K562 (cell line): Measurements from ENCODE around the gene MON2. TPM values are rescaled to one million over a fixed set of nuclear protein-coding genes. Genes with fewer than 3 reads are reported as not detected.

ENCODE experiments used
- CLOCK ChIP-seq: fragments of 250-450 bp; sonication (Bioruptor Pico); IDR thresholded peaks from 2 replicates; pipeline ENCODE4 v1.4.0; 2020; ENCODE audit warnings: mild to moderate bottlenecking, moderate library complexity, borderline replicate concordance
- ETV6 ChIP-seq, 3 experiments: fragments of 150-350 bp in 1 of 3; sonication (generic) in 1 of 3; formaldehyde crosslinking in 1 of 3; IDR thresholded peaks; 2 replicates each; pipeline versions ENCODE4 v1.6.1 to v1.8.0; 2014 to 2022; ENCODE audit warnings: borderline replicate concordance in 2 of 3, low read depth in 2 of 3, antibody characterized with exemption in 1 of 3, low read length in 1 of 3, mild to moderate bottlenecking in 1 of 3, missing genetic modification reagents in 1 of 3
- JUNB ChIP-seq: fragments of 450-650 bp; formaldehyde crosslinking; conservative IDR thresholded peaks from 2 replicates; pipeline ENCODE4 v1.4.0; 2020; ENCODE audit warnings: mild to moderate bottlenecking
- THRA ChIP-seq: fragments of 450-650 bp; IDR thresholded peaks from 2 replicates; pipeline ENCODE4 v1.6.1; 2017; ENCODE audit warnings: mild to moderate bottlenecking, moderate library complexity
- polyA plus RNA-seq, 8 experiments: library from polyadenylated mRNA; depleted of rRNA in 4 of 8; stranded (reverse) in 5 of 8; unstranded in 3 of 8; fragments of >200 nt; fragmentation: Nextera tagmentation in 2 of 8; fragmentation: Illumina TruSeq in 1 of 8; extraction: Ambion mirVana in 2 of 8; extraction: Trizol in 1 of 8; gene quantifications; 2 replicates each; pipeline versions ENCODE4 v1.2.1 to v1.2.3, GENCODE V29; 2011 to 2014; ENCODE audit warnings: inconsistent platforms in 1 of 8, missing spikeins in 1 of 8
- total RNA-seq, 7 experiments: library from RNA; depleted of rRNA in 6 of 7; stranded (reverse); fragments of >200 nt in 6 of 7; fragmentation: Illumina TruSeq in 2 of 7; extraction: Trizol in 2 of 7; gene quantifications; 2 replicates each; pipeline versions ENCODE4 v1.2.1 to v1.2.3, GENCODE V29; 2011 to 2021; ENCODE audit warnings: low replicate concordance in 1 of 7
- TF ChIP-seq, protein P1 (sequence below): sonication (generic); formaldehyde crosslinking; IDR thresholded peaks from 2 replicates; pipeline ENCODE4 v1.8.1; 2022; ENCODE audit warnings: missing genetic modification reagents

The MON2 gene
- total and polyA plus RNA-seq, 9 of the 15 experiments (the other 6 are each of a cell fraction or from before 2014, with no cell fraction given) = 3.6 to 31.6 (median 16.8) TPM

DNA sequence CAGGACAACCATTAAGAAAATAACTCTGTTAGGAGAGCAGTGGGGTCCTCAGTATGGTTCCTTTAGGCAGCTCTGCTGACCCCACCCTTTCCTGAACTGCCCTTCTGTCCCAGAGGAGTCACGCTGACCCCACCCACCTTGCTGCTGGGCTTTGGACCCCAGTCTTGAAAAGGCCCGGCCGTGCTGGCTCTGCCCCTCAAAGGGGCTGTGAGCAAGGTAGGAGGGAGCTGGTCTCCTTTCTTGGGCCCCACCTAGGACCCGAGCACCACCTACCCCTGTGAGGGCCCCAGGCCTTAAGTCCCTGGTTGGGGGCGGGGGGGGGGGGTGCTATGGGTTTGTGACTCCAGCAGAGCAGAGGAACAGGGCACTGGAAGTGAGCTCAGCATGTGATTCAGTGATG is 171.1 kb downstream of the MON2 start (continued):
- TF ChIP-seq THRA (no peak), JUNB (CRISPR knock-in tag) (no peak), CLOCK (CRISPR knock-in tag) (no peak), ETV6 (IDR thresholded peaks at IDR 0.05; ENCODE audit: borderline replicate concordance in 1 of 2, low read depth in 2 of 2, low read length in 1 of 2) (no peak), ETV6 (CRISPR knock-in tag; IDR thresholded peaks at IDR 0.05; ENCODE audit: borderline replicate concordance) (no peak)
- TF ChIP-seq, protein P1, sequence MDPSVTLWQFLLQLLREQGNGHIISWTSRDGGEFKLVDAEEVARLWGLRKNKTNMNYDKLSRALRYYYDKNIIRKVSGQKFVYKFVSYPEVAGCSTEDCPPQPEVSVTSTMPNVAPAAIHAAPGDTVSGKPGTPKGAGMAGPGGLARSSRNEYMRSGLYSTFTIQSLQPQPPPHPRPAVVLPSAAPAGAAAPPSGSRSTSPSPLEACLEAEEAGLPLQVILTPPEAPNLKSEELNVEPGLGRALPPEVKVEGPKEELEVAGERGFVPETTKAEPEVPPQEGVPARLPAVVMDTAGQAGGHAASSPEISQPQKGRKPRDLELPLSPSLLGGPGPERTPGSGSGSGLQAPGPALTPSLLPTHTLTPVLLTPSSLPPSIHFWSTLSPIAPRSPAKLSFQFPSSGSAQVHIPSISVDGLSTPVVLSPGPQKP = no peak
